DOHH2 (cell line): ENCODE results near the gene SLC6A19.

Source experiments
- H3F3A ChIP-seq: fragments of 200-600 bp; sonication (generic), shearing (Covaris generic); 2 replicates; pipeline ENCODE4 v1.6.0; 2016; ENCODE audit warnings: antibody characterized with exemption, mild to moderate bottlenecking; ENCODE audit not compliant: control insufficient read depth, insufficient read depth
- H3K27ac ChIP-seq: fragments of 200-600 bp; sonication (generic); 2 replicates; pipeline ENCODE4 v1.5.1; 2014; ENCODE audit warnings: low read depth, mild to moderate bottlenecking, low read length, moderate library complexity
- H3K27me3 ChIP-seq: fragments of 200-600 bp; sonication (generic); 2 replicates; pipeline ENCODE4 v1.6.1; 2014; ENCODE audit warnings: mild to moderate bottlenecking, low read length, mixed read lengths; ENCODE audit not compliant: control insufficient read depth
- H3K36me3 ChIP-seq: fragments of 200-600 bp; sonication (generic); 2 replicates; pipeline ENCODE4 v1.6.1; 2014; ENCODE audit warnings: mild to moderate bottlenecking, low read length, moderate library complexity, mixed read lengths; ENCODE audit not compliant: control insufficient read depth
- H3K4me1 ChIP-seq: fragments of 200-600 bp; sonication (generic); 2 replicates; pipeline ENCODE4 v1.6.1; 2014; ENCODE audit warnings: mild to moderate bottlenecking, low read length, mixed read lengths; ENCODE audit not compliant: control insufficient read depth
- H3K4me2 ChIP-seq: fragments of 200-600 bp; sonication (generic); 2 replicates; pipeline ENCODE4 v1.6.0; 2014; ENCODE audit warnings: mild to moderate bottlenecking, low read length, moderate library complexity
- H3K4me3 ChIP-seq: fragments of 200-600 bp; sonication (generic); 2 replicates; pipeline ENCODE4 v1.5.1; 2014; ENCODE audit warnings: mild to moderate bottlenecking, low read length, mixed read lengths
- H3K79me2 ChIP-seq: fragments of 200-600 bp; sonication (generic); 2 replicates; pipeline ENCODE4 v1.6.1; 2014; ENCODE audit warnings: mild to moderate bottlenecking, low read length, mixed read lengths; ENCODE audit not compliant: control insufficient read depth
- H3K9me2 ChIP-seq: fragments of 200-600 bp; sonication (generic); replicated peaks from 2 replicates; pipeline ENCODE4 v1.6.1; 2014; ENCODE audit warnings: mild to moderate bottlenecking, low read length, mixed read lengths; ENCODE audit not compliant: control insufficient read depth
- H3K9me3 ChIP-seq: fragments of 200-600 bp; sonication (generic); 2 replicates; pipeline ENCODE4 v1.6.1; 2014; ENCODE audit warnings: antibody characterized with exemption, low read length, mixed read lengths; ENCODE audit not compliant: control insufficient read depth, insufficient read depth
- H4K20me1 ChIP-seq: fragments of 200-600 bp; sonication (generic); 2 replicates; pipeline ENCODE4 v1.6.0; 2014; ENCODE audit warnings: low read depth, mild to moderate bottlenecking, antibody characterized with exemption, low read length, moderate library complexity; ENCODE audit not compliant: control insufficient read depth, insufficient read depth
- CTCF ChIP-seq: fragments of 200-600 bp; sonication (generic); IDR thresholded peaks from one replicate; pipeline ENCODE4 v1.5.1; 2014; ENCODE audit warnings: antibody characterized with exemption, mild to moderate bottlenecking, low read depth, low read length; ENCODE audit not compliant: poor library complexity, severe bottlenecking
- EZH2phosphoT487 ChIP-seq: fragments of 200-600 bp; sonication (generic); IDR thresholded peaks from 2 replicates; pipeline ENCODE4 v1.6.1; 2017; ENCODE audit warnings: borderline replicate concordance, mild to moderate bottlenecking, antibody characterized with exemption, low read length, moderate library complexity, mixed read lengths

The SLC6A19 gene

GRCh38 chr5:1205255-1206180 lies 4.1 kb downstream of the SLC6A19 start:
- no peaks in the 10 kb centered on the region for H3K9me3 ChIP-seq
- no peak overlapping the region for H3K4me3 ChIP-seq
- no peaks in the 10 kb centered on the region for H3K36me3 ChIP-seq
- H3K9me2 ChIP-seq: no peaks in the 10 kb centered on the region
- H4K20me1 ChIP-seq: no peaks in the 10 kb centered on the region
- no peaks in the 10 kb centered on the region for H3K27me3 ChIP-seq
- no peaks in the 10 kb centered on the region for H3K4me1 ChIP-seq
- no peaks in the 10 kb centered on the region for H3F3A ChIP-seq
- H3K4me2 ChIP-seq: no peak overlapping the region
- no peaks in the 10 kb centered on the region for H3K79me2 ChIP-seq
- TF ChIP-seq CTCF (no peak), EZH2phosphoT487 (no peak)
- no peak overlapping the region for H3K27ac ChIP-seq

GRCh38 chr5:1206521-1207412 lies 5.4 kb downstream of the SLC6A19 start:
- peaks cover under 1% of the 10 kb centered on the region; the same call in 1 of the 2 replicates for H3K9me3 ChIP-seq
- H3K27ac ChIP-seq: no peak overlapping the region
- H3K79me2 ChIP-seq: no peaks in the 10 kb centered on the region
- no peaks in the 10 kb centered on the region for H3K9me2 ChIP-seq
- no peak overlapping the region for H3K4me3 ChIP-seq
- no peaks in the 10 kb centered on the region for H3F3A ChIP-seq
- no peaks in the 10 kb centered on the region for H3K36me3 ChIP-seq
- no peaks in the 10 kb centered on the region for H3K27me3 ChIP-seq
- H3K4me2 ChIP-seq: no peak overlapping the region
- TF ChIP-seq EZH2phosphoT487 (no peak), CTCF (no peak)
- no peaks in the 10 kb centered on the region for H4K20me1 ChIP-seq
- no peaks in the 10 kb centered on the region for H3K4me1 ChIP-seq

- TF ChIP-seq CTCF (no peak), EZH2phosphoT487 (no peak)
- H3K79me2 ChIP-seq: no peaks in the 10 kb centered on the region
These were observed 6.2 kb downstream of the SLC6A19 start for GRCh38 chr5:1207555-1207954.

More at GRCh38 chr5:1207555-1207954, 6.2 kb downstream of the SLC6A19 start:
- no peak overlapping the region for H3K4me3 ChIP-seq
- no peak overlapping the region for H3K4me2 ChIP-seq
- H3K4me1 ChIP-seq: no peaks in the 10 kb centered on the region
- H3K9me2 ChIP-seq: no peaks in the 10 kb centered on the region
- H4K20me1 ChIP-seq: no peaks in the 10 kb centered on the region
- no peak overlapping the region for H3K27ac ChIP-seq
- no peaks in the 10 kb centered on the region for H3K27me3 ChIP-seq
- H3F3A ChIP-seq: no peaks in the 10 kb centered on the region
- no peaks in the 10 kb centered on the region for H3K36me3 ChIP-seq
- peaks cover 5% of the 10 kb centered on the region; the same call in 1 of the 2 replicates for H3K9me3 ChIP-seq
